ENCODE results near the gene LMO1.

Gene LMO1

GRCh38 chr11:8209208-8209807 is 54.4 kb downstream of the LMO1 start:
- TF ChIP-seq ZNF274 (IDR thresholded peaks at IDR 0.05; ENCODE audit: low read depth, low read length): no peak
- H3K4me3 ChIP-seq (ENCODE audit: low read length): no peak overlapping the region

GRCh38 chr11:8207080-8208000 is 56.3 kb downstream of the LMO1 start:
- TF ChIP-seq ZNF274 (IDR thresholded peaks at IDR 0.05; ENCODE audit: low read depth, low read length): no peak
- H3K4me3 ChIP-seq (ENCODE audit: low read length): no peak overlapping the region

- no peak overlapping the region for H3K4me3 ChIP-seq (ENCODE audit: low read length)
- no peak for TF ChIP-seq ZNF274 (IDR thresholded peaks at IDR 0.05; ENCODE audit: low read depth, low read length)
These were observed 57.2 kb downstream of the LMO1 start for GRCh38 chr11:8206251-8207079.

GRCh38 chr11:8205566-8205965 is 58.1 kb downstream of the LMO1 start:
- TF ChIP-seq ZNF274 (IDR thresholded peaks at IDR 0.05; ENCODE audit: low read depth, low read length): no peak
- no peak overlapping the region for H3K4me3 ChIP-seq (ENCODE audit: low read length)

GRCh38 chr11:8204596-8204995 is 59.1 kb downstream of the LMO1 start:
- no peak for TF ChIP-seq ZNF274 (IDR thresholded peaks at IDR 0.05; ENCODE audit: low read depth, low read length)
- no peak overlapping the region for H3K4me3 ChIP-seq (ENCODE audit: low read length)

- no peak overlapping the region for H3K4me3 ChIP-seq (ENCODE audit: low read length)
- TF ChIP-seq ZNF274 (IDR thresholded peaks at IDR 0.05; ENCODE audit: low read depth, low read length): no peak
These were observed 59.7 kb downstream of the LMO1 start for GRCh38 chr11:8204025-8204424.

- H3K4me3 ChIP-seq (ENCODE audit: low read length): no peak overlapping the region
- TF ChIP-seq ZNF274 (IDR thresholded peaks at IDR 0.05; ENCODE audit: low read depth, low read length): no peak
These were observed 60.3 kb downstream of the LMO1 start for GRCh38 chr11:8203414-8203715.

- H3K4me3 ChIP-seq (ENCODE audit: low read length): no peak overlapping the region
- TF ChIP-seq ZNF274 (IDR thresholded peaks at IDR 0.05; ENCODE audit: low read depth, low read length): no peak
These were observed 60.9 kb downstream of the LMO1 start for GRCh38 chr11:8202516-8203413.

- no peak overlapping the region for H3K4me3 ChIP-seq (ENCODE audit: low read length)
- TF ChIP-seq ZNF274 (IDR thresholded peaks at IDR 0.05; ENCODE audit: low read depth, low read length): no peak
These were observed 61.9 kb downstream of the LMO1 start for GRCh38 chr11:8201644-8202365.

GRCh38 chr11:8199676-8200075 is 64.0 kb downstream of the LMO1 start:
- TF ChIP-seq ZNF274 (IDR thresholded peaks at IDR 0.05; ENCODE audit: low read depth, low read length): no peak
- no peak overlapping the region for H3K4me3 ChIP-seq (ENCODE audit: low read length)

- TF ChIP-seq ZNF274 (IDR thresholded peaks at IDR 0.05; ENCODE audit: low read depth, low read length): no peak
- H3K4me3 ChIP-seq (ENCODE audit: low read length): no peak overlapping the region
These were observed 66.9 kb downstream of the LMO1 start for GRCh38 chr11:8196749-8197148.

GRCh38 chr11:8194956-8195355 is 68.7 kb downstream of the LMO1 start:
- TF ChIP-seq ZNF274 (IDR thresholded peaks at IDR 0.05; ENCODE audit: low read depth, low read length): no peak
- no peak overlapping the region for H3K4me3 ChIP-seq (ENCODE audit: low read length)

GRCh38 chr11:8192896-8193209 is 70.8 kb downstream of the LMO1 start:
- TF ChIP-seq ZNF274 (IDR thresholded peaks at IDR 0.05; ENCODE audit: low read depth, low read length): no peak
- H3K4me3 ChIP-seq (ENCODE audit: low read length): no peak overlapping the region

All from GM08714 (cell line).